GM12878 (cell line): ENCODE results near the gene PRSS2. TPM values are rescaled to one million over a fixed set of nuclear protein-coding genes. Genes with fewer than 3 reads are reported as not detected.

Experiments used
- BHLHE40 ChIP-seq, 2 experiments: fragments of 450-650 bp in 1 of 2; IDR thresholded peaks; 2 replicates each; pipeline ENCODE4 v1.6.1; 2011 to 2017; ENCODE audit warnings: low read depth in 2 of 2, borderline replicate concordance in 1 of 2, improper control_type of control experiment in 1 of 2, low read length in 1 of 2, mild to moderate bottlenecking in 1 of 2
- BRCA1 ChIP-seq: IDR thresholded peaks from 2 replicates; pipeline ENCODE4 v1.6.1; 2011; ENCODE audit warnings: low read depth, low read length, improper control_type of control experiment
- CREB1 ChIP-seq: IDR thresholded peaks from 2 replicates; pipeline ENCODE4 v1.6.1; 2012; ENCODE audit warnings: low read depth, mild to moderate bottlenecking, inconsistent platforms
- E4F1 ChIP-seq: fragments of 450-650 bp; IDR thresholded peaks from 2 replicates; pipeline ENCODE4 v1.6.1; 2018; ENCODE audit warnings: borderline replicate concordance, mild to moderate bottlenecking; ENCODE audit not compliant: partially characterized antibody
- FOS ChIP-seq: IDR thresholded peaks from 3 replicates; pipeline ENCODE4 v1.6.1; 2011; ENCODE audit warnings: borderline replicate concordance; ENCODE audit not compliant: insufficient read length; ENCODE audit errors: extremely low read depth
- FOXM1 ChIP-seq: IDR thresholded peaks from 2 replicates; pipeline ENCODE4 v1.6.1; 2012; ENCODE audit warnings: low read depth, mild to moderate bottlenecking, inconsistent platforms, low read length, moderate library complexity
- HSF1 ChIP-seq: fragments of 150-350 bp; IDR thresholded peaks from 2 replicates; pipeline ENCODE4 v1.6.1; 2014; ENCODE audit warnings: mild to moderate bottlenecking, low read depth, low read length
- LARP7 ChIP-seq: fragments of 450-650 bp; IDR thresholded peaks from 2 replicates; pipeline ENCODE4 v1.6.1; 2017; ENCODE audit warnings: mild to moderate bottlenecking
- MEF2A ChIP-seq: IDR thresholded peaks from 2 replicates; pipeline ENCODE4 v1.6.1; 2011; ENCODE audit warnings: low read depth, mild to moderate bottlenecking, low read length, moderate library complexity; ENCODE audit not compliant: insufficient read depth
- MEF2B ChIP-seq: fragments of 450-650 bp; IDR thresholded peaks from 2 replicates; pipeline ENCODE4 v1.6.1; 2018; ENCODE audit warnings: mild to moderate bottlenecking, moderate library complexity; ENCODE audit not compliant: partially characterized antibody, poor library complexity, severe bottlenecking
- MYB ChIP-seq: fragments of 150-350 bp; IDR thresholded peaks from 2 replicates; pipeline ENCODE4 v1.6.1; 2014; ENCODE audit warnings: mild to moderate bottlenecking, low read depth, low read length, borderline replicate concordance
- NFXL1 ChIP-seq: fragments of 450-650 bp; IDR thresholded peaks from 2 replicates; pipeline ENCODE4 v1.6.1; 2017; ENCODE audit warnings: antibody characterized with exemption, mild to moderate bottlenecking, borderline replicate concordance
- NFYB ChIP-seq: IDR thresholded peaks from 2 replicates; pipeline ENCODE4 v1.6.1; 2011; ENCODE audit warnings: low read depth, mild to moderate bottlenecking, low read length, improper control_type of control experiment, moderate library complexity; ENCODE audit not compliant: insufficient read depth
- NR2C1 ChIP-seq: fragments of 450-650 bp; IDR thresholded peaks from 2 replicates; pipeline ENCODE4 v1.6.1; 2017; ENCODE audit warnings: antibody characterized with exemption, mild to moderate bottlenecking, moderate library complexity
- PAX5 ChIP-seq: IDR thresholded peaks from 2 replicates; pipeline ENCODE4 v1.6.1; 2011; ENCODE audit warnings: low read depth, low read length, borderline replicate concordance
- SUZ12 ChIP-seq: fragments of 200-600 bp; sonication (generic); IDR thresholded peaks from one replicate; pipeline ENCODE4 v1.6.1; 2018; ENCODE audit warnings: antibody characterized with exemption, mild to moderate bottlenecking; ENCODE audit not compliant: unreplicated experiment
- TCF12 ChIP-seq: IDR thresholded peaks from 2 replicates; pipeline ENCODE4 v1.6.1; 2011; ENCODE audit warnings: low read depth, mild to moderate bottlenecking, low read length
- TCF7 ChIP-seq: IDR thresholded peaks from 2 replicates; pipeline ENCODE4 v1.6.1; 2014; ENCODE audit warnings: antibody characterized with exemption, borderline replicate concordance
- ZNF592 ChIP-seq: fragments of 450-650 bp; IDR thresholded peaks from 2 replicates; pipeline ENCODE4 v1.6.1; 2017; ENCODE audit warnings: mild to moderate bottlenecking, moderate library complexity
- ZZZ3 ChIP-seq: IDR thresholded peaks from 2 replicates; pipeline ENCODE4 v1.6.1; 2011; ENCODE audit warnings: low read depth; ENCODE audit not compliant: control insufficient read depth, insufficient read length
- polyA plus RNA-seq, 11 experiments: library from polyadenylated mRNA; depleted of rRNA in 4 of 11; unstranded in 6 of 11; stranded (reverse) in 5 of 11; fragments of >200 nt; fragmentation: Nextera tagmentation in 4 of 11; fragmentation: Illumina TruSeq in 1 of 11; extraction: Ambion mirVana in 4 of 11; extraction: Trizol in 1 of 11; gene quantifications; 1 replicate in 1 of 11; 2 replicates in 10 of 11; pipeline versions ENCODE4 v1.2.1 to v1.2.3, GENCODE V29; 2011 to 2016; ENCODE audit warnings: inconsistent platforms in 2 of 11, missing spikeins in 2 of 11, low read depth in 1 of 11
- total RNA-seq, 4 experiments: library from RNA; depleted of rRNA in 3 of 4; stranded (reverse); fragments of >200 nt in 3 of 4; fragmentation: Illumina TruSeq in 1 of 4; extraction: Trizol in 1 of 4; gene quantifications; 2 replicates each; pipeline versions ENCODE4 v1.2.1 to v1.2.3, GENCODE V29; 2013 to 2021

Gene PRSS2
- total and polyA plus RNA-seq, 10 of the 15 experiments (the other 5 are each of a cell fraction or from before 2014, with no cell fraction given): 0.21 to 28.8 (median 0.41) TPM; not detected in 7

GRCh38 chr7:142804728-142805207 lies 34.0 kb downstream of the PRSS2 start (continued):
- no peak for TF ChIP-seq SUZ12
- no peak for TF ChIP-seq CREB1
- no peak for TF ChIP-seq NFYB
- TF ChIP-seq FOXM1: no peak
- no peak for TF ChIP-seq MEF2A
- no peak for TF ChIP-seq BRCA1
- TF ChIP-seq HSF1: no peak
- peak; percentile 82 for TF ChIP-seq TCF12
- no peak for TF ChIP-seq TCF7
- no peak for TF ChIP-seq MEF2B
- TF ChIP-seq LARP7: no peak
- no peak for TF ChIP-seq ZNF592
- TF ChIP-seq FOS: no peak
- TF ChIP-seq NR2C1: no peak
- TF ChIP-seq ZZZ3: no peak
- TF ChIP-seq NFXL1: no peak
- TF ChIP-seq E4F1: no peak
- TF ChIP-seq PAX5: no peak
- no peak for TF ChIP-seq MYB
- TF ChIP-seq BHLHE40 (IDR thresholded peaks at IDR 0.05; ENCODE audit: borderline replicate concordance in 1 of 2, low read depth in 2 of 2, low read length in 1 of 2): no peak
